Ishikawa (cell line): ENCODE data around the gene ACOT8.

Experiments used
- CEBPB ChIP-seq: IDR thresholded peaks from 2 replicates; pipeline ENCODE4 v1.6.1; 2012
- CREB1 ChIP-seq: IDR thresholded peaks from 2 replicates; pipeline ENCODE4 v1.6.1; 2012; ENCODE audit warnings: low read depth
- EGR1 ChIP-seq: IDR thresholded peaks from 2 replicates; pipeline ENCODE4 v1.6.1; 2012
- EP300 ChIP-seq: IDR thresholded peaks from 2 replicates; pipeline ENCODE4 v1.6.1; 2012; ENCODE audit warnings: borderline replicate concordance
- FOXM1 ChIP-seq: IDR thresholded peaks from 2 replicates; pipeline ENCODE4 v1.6.1; 2012; ENCODE audit warnings: low read depth, borderline replicate concordance
- MAX ChIP-seq: IDR thresholded peaks from 2 replicates; pipeline ENCODE4 v1.6.1; 2012
- NFIC ChIP-seq: IDR thresholded peaks from 2 replicates; pipeline ENCODE4 v1.6.1; 2012
- RAD21 ChIP-seq: IDR thresholded peaks from 2 replicates; pipeline ENCODE4 v1.6.1; 2012; ENCODE audit warnings: low read depth
- REST ChIP-seq: IDR thresholded peaks from 2 replicates; pipeline ENCODE4 v1.6.1; 2012; ENCODE audit warnings: low read depth, mild to moderate bottlenecking
- TAF1 ChIP-seq: IDR thresholded peaks from 2 replicates; pipeline ENCODE4 v1.6.1; 2012; ENCODE audit warnings: low read depth, mild to moderate bottlenecking
- TCF12 ChIP-seq: IDR thresholded peaks from 2 replicates; pipeline ENCODE4 v1.6.1; 2012; ENCODE audit warnings: low read depth
- TEAD4 ChIP-seq: IDR thresholded peaks from 2 replicates; pipeline ENCODE4 v1.6.1; 2012
- USF1 ChIP-seq: IDR thresholded peaks from 2 replicates; pipeline ENCODE4 v1.6.1; 2012
- YY1 ChIP-seq: IDR thresholded peaks from 2 replicates; pipeline ENCODE4 v1.6.1; 2012; ENCODE audit warnings: low read depth
- ZBTB7A ChIP-seq: IDR thresholded peaks from 2 replicates; pipeline ENCODE4 v1.6.1; 2012; ENCODE audit warnings: low read depth

Gene ACOT8

GRCh38 chr20:45866454-45866853 is 9.3 kb upstream of the ACOT8 start:
- no peak for TF ChIP-seq EP300
- no peak for TF ChIP-seq RAD21
- TF ChIP-seq USF1: no peak
- TF ChIP-seq CREB1: no peak
- no peak for TF ChIP-seq EGR1
- no peak for TF ChIP-seq TEAD4
- no peak for TF ChIP-seq YY1
- no peak for TF ChIP-seq REST
- no peak for TF ChIP-seq CEBPB
- TF ChIP-seq TCF12: no peak
- TF ChIP-seq TAF1: no peak
- TF ChIP-seq NFIC: no peak
- no peak for TF ChIP-seq FOXM1
- no peak for TF ChIP-seq MAX
- TF ChIP-seq ZBTB7A: no peak

GRCh38 chr20:45863543-45864470 is 6.6 kb upstream of the ACOT8 start:
- TF ChIP-seq USF1 (no peak), TEAD4 (no peak), TAF1 (no peak), EP300 (no peak), CEBPB (no peak)

- TF ChIP-seq NFIC (peak; percentile 55; the same call in 1 of the 2 replicates), ZBTB7A (no peak)
Observed at GRCh38 chr20:45861221-45862075, 4.3 kb upstream of the ACOT8 start.

GRCh38 chr20:45860560-45861220 is 3.5 kb upstream of the ACOT8 start:
- TF ChIP-seq TAF1 (no peak), EP300 (no peak), NFIC (no peak), MAX (no peak), USF1 (no peak), REST (no peak), EGR1 (no peak), YY1 (no peak), FOXM1 (no peak), CREB1 (no peak), RAD21 (no peak), CEBPB (no peak), TEAD4 (no peak), ZBTB7A (no peak), TCF12 (no peak)

- TF ChIP-seq MAX (no peak), CREB1 (no peak)
Observed at GRCh38 chr20:45859916-45860315, 2.7 kb upstream of the ACOT8 start.
